ENCODE results near the gene NSA2.

GRCh38 chr5:74816875-74817274, 49.8 kb downstream of the NSA2 start:
- TF ChIP-seq CTCF (IDR thresholded peaks at IDR 0.05) (no peak), EZH2phosphoT487 (IDR thresholded peaks at IDR 0.05) (no peak)

All from neural progenitor cell (in vitro differentiated cells).